Omental fat pad (tissue), 4 donors: ENCODE results near the gene MRPL19. TPM values are rescaled to one million over a fixed set of nuclear protein-coding genes. Genes with fewer than 3 reads are reported as not detected.
"Not testable (repeated sequence)": the region's sequence is repeated elsewhere in the genome, so short reads cannot be mapped to it uniquely, and the experiment has no call there.

Experiments used
- ATAC-seq: fragments of 150-250 bp; one replicate; pipeline ENCODE4 v1.9.1; 2016; ENCODE audit warnings: mild to moderate bottlenecking, moderate library complexity; ENCODE audit not compliant: low FRiP score
- DNase-seq: peaks from one replicate; pipeline ENCODE4 v3.0.0-alpha.2; 2019; ENCODE audit warnings: low spot score
- CTCF ChIP-seq, 3 donors: fragments of 450-650 bp; IDR thresholded peaks; one replicate each; pipeline ENCODE4 v1.5.1; 2016 to 2017; ENCODE audit warnings: antibody characterized with exemption in 3 of 3, mild to moderate bottlenecking in 3 of 3, moderate library complexity in 2 of 3
- total RNA-seq, 4 donors: library from RNA; depleted of rRNA; stranded (reverse); fragments of >200 nt; gene quantifications; one replicate each; pipeline ENCODE4 v1.1.0, GENCODE V29; 2016

The MRPL19 gene
- total RNA-seq, 4 donors from 2014 or later = 28.2 to 33.7 (median 29.9) TPM

DNA sequence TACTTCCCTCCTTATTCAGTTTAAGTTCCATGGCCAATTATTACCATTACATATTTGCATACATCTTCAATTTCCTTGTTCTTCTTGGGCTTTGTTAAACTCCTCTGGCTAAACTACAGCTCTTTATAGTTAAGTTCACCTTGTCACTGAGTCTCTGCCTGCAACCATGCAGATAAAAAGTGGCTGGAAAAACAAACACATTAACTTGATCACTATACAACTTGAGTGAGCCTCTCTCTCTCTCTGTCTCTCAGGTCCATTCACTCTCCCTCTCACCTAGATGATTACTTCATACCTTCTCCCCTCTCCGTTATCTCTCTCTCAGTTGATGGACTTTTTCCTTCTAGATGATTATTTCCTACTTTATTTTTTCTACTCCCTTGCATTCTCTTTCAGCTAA lies 33.8 kb downstream of the MRPL19 start:
- DNase-seq (no peak), ATAC-seq (no peak)
- TF ChIP-seq CTCF (IDR thresholded peaks at IDR 0.05) = no peak

GRCh38 chr2:75683430-75683829 lies 36.8 kb downstream of the MRPL19 start:
- ATAC-seq, DNase-seq: not testable (repeated sequence)

DNA sequence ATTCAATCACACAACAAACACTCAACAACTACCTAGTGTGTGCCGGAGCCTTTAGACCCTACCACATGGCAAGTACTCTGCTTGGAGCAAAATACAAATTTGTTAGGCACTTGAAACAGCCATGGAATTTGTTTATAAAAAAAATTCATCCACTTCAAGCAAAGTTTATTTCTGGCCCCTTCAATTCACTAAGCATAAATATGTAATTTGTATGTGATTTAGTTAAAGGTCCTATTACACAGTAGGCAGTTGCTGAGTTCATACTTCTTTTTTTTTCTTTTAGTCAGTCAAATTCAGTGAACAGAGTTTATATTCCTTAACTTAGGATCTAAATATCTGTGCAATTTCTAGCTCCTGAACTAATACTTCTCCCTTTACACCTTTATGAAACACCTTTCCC lies 41.6 kb downstream of the MRPL19 start:
- ATAC-seq (no peak), DNase-seq (no peak)
- no peak for TF ChIP-seq CTCF (IDR thresholded peaks at IDR 0.05)

DNA sequence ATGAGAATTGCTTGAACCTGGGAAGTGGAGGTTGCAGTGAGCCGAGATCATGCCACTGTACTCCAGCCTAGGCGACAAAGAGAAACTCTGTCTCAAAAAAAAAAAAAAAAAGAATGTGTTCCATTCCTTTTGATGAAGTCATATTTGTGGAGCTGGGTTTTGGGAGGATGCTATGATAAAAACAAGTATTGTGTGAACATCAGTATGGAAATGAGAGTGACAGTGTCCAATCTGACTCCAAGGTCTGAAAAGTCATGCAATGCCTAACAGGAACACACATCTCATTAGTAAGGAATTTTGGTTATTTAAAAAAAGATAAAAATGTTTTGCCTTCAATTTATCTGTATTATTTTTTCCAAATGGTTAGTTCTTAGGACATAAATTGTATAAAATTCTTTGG lies 52.3 kb downstream of the MRPL19 start:
- no peak for ATAC-seq
- DNase-seq = no peak
- no peak for TF ChIP-seq CTCF (IDR thresholded peaks at IDR 0.05)

- no peak for ATAC-seq
- no peak for DNase-seq
- no peak for TF ChIP-seq CTCF (IDR thresholded peaks at IDR 0.05)
Observed at GRCh38 chr2:75702593-75702992, 56.0 kb downstream of the MRPL19 start.

DNA sequence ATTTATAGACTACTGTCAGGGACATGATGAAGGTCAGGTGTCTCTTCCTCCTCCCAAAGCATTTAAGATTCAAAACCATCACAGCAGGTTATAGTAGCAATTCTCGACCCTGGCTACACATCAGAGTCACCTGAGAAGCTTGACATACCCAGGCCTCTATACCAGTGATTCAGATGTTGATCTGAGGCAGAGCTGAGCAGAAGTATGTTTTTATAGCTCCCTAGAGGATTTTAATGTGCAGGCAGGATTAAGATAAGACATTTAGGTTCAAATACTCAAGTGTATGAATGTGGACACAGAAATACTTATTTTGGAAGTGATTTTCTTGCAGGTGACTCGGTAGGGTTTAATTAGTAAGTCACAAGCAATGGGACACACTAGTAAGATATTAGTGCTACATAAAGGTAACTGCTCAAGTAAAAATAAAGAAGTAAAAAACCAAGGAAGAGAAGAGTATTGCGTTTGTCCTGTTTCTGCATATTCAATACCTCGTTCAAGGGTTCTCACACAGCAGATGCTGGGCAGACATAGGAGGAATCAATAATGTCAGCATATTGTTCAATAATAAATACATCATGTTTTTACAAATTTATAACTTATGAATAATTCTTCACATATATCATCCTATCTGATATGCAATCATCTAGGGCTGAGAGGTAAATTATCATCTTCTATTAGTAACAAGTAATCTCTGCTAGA lies 57.2 kb downstream of the MRPL19 start:
- TF ChIP-seq CTCF (IDR thresholded peaks at IDR 0.05) = no peak
- DNase-seq (no peak), ATAC-seq (no peak)

GRCh38 chr2:75705921-75706320 lies 59.3 kb downstream of the MRPL19 start:
- no peak for TF ChIP-seq CTCF (IDR thresholded peaks at IDR 0.05)
- no peak for DNase-seq
- ATAC-seq = no peak
